Transverse colon (tissue), 4 donors: ENCODE measurements around the gene HNRNPD. TPM values are rescaled to one million over a fixed set of nuclear protein-coding genes. Genes with fewer than 3 reads are reported as not detected.
"Not testable (repeated sequence)": the region's sequence is repeated elsewhere in the genome, so short reads cannot be mapped to it uniquely, and the experiment has no call there.

Source experiments
- DNase-seq: peaks from one replicate; pipeline ENCODE4 v3.0.0-alpha.2; 2019
- H3K27ac ChIP-seq, 4 donors: fragments of 200-600 bp; sonication (generic); 2 replicates each; pipeline ENCODE4 v1.5.1; 2016 to 2018; ENCODE audit warnings: inconsistent platforms in 4 of 4
- H3K27me3 ChIP-seq: fragments of 200-600 bp; sonication (generic); 2 replicates; pipeline ENCODE4 v1.5.1; 2017; ENCODE audit warnings: inconsistent platforms
- H3K36me3 ChIP-seq, 4 donors: fragments of 200-600 bp; sonication (generic); 2 replicates each; pipeline ENCODE4 v1.5.1; 2017 to 2019; ENCODE audit warnings: inconsistent platforms in 4 of 4
- H3K4me1 ChIP-seq, 4 donors: fragments of 200-600 bp; sonication (generic); 2 replicates each; pipeline ENCODE4 v1.5.1; 2017 to 2020; ENCODE audit warnings: inconsistent platforms in 4 of 4
- H3K4me3 ChIP-seq, 4 donors: fragments of 200-600 bp; sonication (generic); 1 replicate in 1 of 4; 2 replicates in 3 of 4; pipeline versions ENCODE4 v1.5.1 to v1.6.1; 2017 to 2019; ENCODE audit warnings: inconsistent platforms in 4 of 4
- H3K9me3 ChIP-seq, 2 donors: fragments of 200-600 bp; sonication (generic); 2 replicates each; pipeline ENCODE4 v1.5.1; 2017 to 2019; ENCODE audit warnings: inconsistent platforms in 2 of 2
- CTCF ChIP-seq, 5 experiments: fragments of 200-600 bp in 3 of 5; fragments of 450-650 bp in 2 of 5; sonication (generic) in 3 of 5; IDR thresholded peaks; 1 replicate in 2 of 5; 2 replicates in 3 of 5; pipeline ENCODE4 v1.5.1; 2016 to 2017; ENCODE audit warnings: antibody characterized with exemption in 5 of 5, inconsistent platforms in 3 of 5, mild to moderate bottlenecking in 2 of 5, moderate library complexity in 1 of 5
- EP300 ChIP-seq: sonication (generic); formaldehyde crosslinking; IDR thresholded peaks from one replicate; pipeline ENCODE4 v1.6.1; 2017; ENCODE audit warnings: antibody characterized with exemption, low read depth
- POLR2A ChIP-seq: fragments of 450-650 bp; IDR thresholded peaks from one replicate; pipeline ENCODE4 v1.6.1; 2016; ENCODE audit warnings: antibody characterized with exemption, mild to moderate bottlenecking, moderate library complexity
- POLR2AphosphoS5 ChIP-seq, 3 donors: sonication (generic); formaldehyde crosslinking; IDR thresholded peaks; one replicate each; pipeline ENCODE4 v1.6.1; 2016; ENCODE audit warnings: antibody characterized with exemption in 3 of 3
- WGBS, 2 donors: methylation state at CpG; one replicate each; pipeline ENCODE4 v1.1.5; 2018; ENCODE audit warnings: low coverage in 1 of 2; 5-methylcytosine and 5-hydroxymethylcytosine counted together
- in situ Hi-C, 4 donors: fragments of 200-750 bp; cut with MboI; loops; one replicate each; pipeline versions ENCODE4 v1.15.0 to v1.15.1; 2017; ENCODE audit warnings: low sequenced_read_pairs in 3 of 4, low pct_ligation_motif_present in 1 of 4, low pct_unique_long_range_greater_than_20kb in 1 of 4
- intact Hi-C: fragments of 100-400 bp; cut with DNase I; formaldehyde crosslinking; loops from one replicate; pipeline ENCODE4 v1.15.1; 2023; ENCODE audit warnings: low total_unique reads
- total RNA-seq, 4 donors: library from RNA; depleted of rRNA; stranded (reverse); fragments of >200 nt; gene quantifications; one replicate each; pipeline ENCODE4 v1.1.0, GENCODE V29; 2016

Gene HNRNPD
- total RNA-seq, 4 donors from 2014 or later: 61.4 to 213 (median 130) TPM

GRCh38 chr4:82352118-82352824 lies 21.5 kb downstream of the HNRNPD start:
- in situ Hi-C loops (no loop called here), intact Hi-C loops (no loop called here)
- Histone ChIP-seq H3K9me3 (no peaks in the 10 kb centered on the region), H3K4me3 (no peak overlapping the region), H3K27me3 (no peaks in the 10 kb centered on the region), H3K36me3 (peaks cover 0 to 40% (median 20%) of the 10 kb centered on the region in 4 donors), H3K27ac (peak overlapping the region in 1 of 4 donors; percentile 19), H3K4me1 (peaks cover 0 to 4% (median 3%) of the 10 kb centered on the region in 4 donors)
- DNase-seq: no peak
- WGBS, 2 donors: 94% methylated on average over 6 of the region's 6 CpGs; no CpG with 5 or more reads in 1 of the 2 donors
- TF ChIP-seq POLR2A (no peak), EP300 (no peak), POLR2AphosphoS5 (IDR thresholded peaks at IDR 0.05) (no peak), CTCF (IDR thresholded peaks at IDR 0.05) (no peak)

- no peaks in the 10 kb centered on the region for H3K4me1 ChIP-seq
- no peak overlapping the region for H3K27ac ChIP-seq
- DNase-seq: no peak
- H3K4me3 ChIP-seq: no peak overlapping the region
- TF ChIP-seq POLR2A (no peak), CTCF (IDR thresholded peaks at IDR 0.05) (no peak), EP300 (no peak), POLR2AphosphoS5 (IDR thresholded peaks at IDR 0.05) (no peak)
- intact Hi-C loops: no loop called here
- no peaks in the 10 kb centered on the region for H3K9me3 ChIP-seq
- peaks cover 0 to under 1% (median 0%) of the 10 kb centered on the region in 4 donors for H3K36me3 ChIP-seq
- H3K27me3 ChIP-seq: no peaks in the 10 kb centered on the region
- in situ Hi-C loops: no loop called here
These were observed 27.7 kb downstream of the HNRNPD start for GRCh38 chr4:82346126-82346525.

GRCh38 chr4:82335043-82335442 lies 38.7 kb downstream of the HNRNPD start:
- no peak for TF ChIP-seq POLR2A
- TF ChIP-seq EP300: no peak
- Histone ChIP-seq H3K9me3 (peaks cover 0 to 6% of the 10 kb centered on the region in 2 donors), H3K4me1 (no peaks in the 10 kb centered on the region), H3K27me3 (no peaks in the 10 kb centered on the region), H3K36me3 (no peaks in the 10 kb centered on the region), H3K4me3 (no peak overlapping the region), H3K27ac (no peak overlapping the region)
- in situ Hi-C loops: no loop called here
- intact Hi-C loops: no loop called here
- DNase-seq: no peak

- DNase-seq, H3K27ac ChIP-seq, H3K36me3 ChIP-seq, in situ Hi-C loops, H3K27me3 ChIP-seq, H3K9me3 ChIP-seq, H3K4me1 ChIP-seq, intact Hi-C loops, H3K4me3 ChIP-seq: not testable (repeated sequence)
- WGBS, 2 donors: 82 to 94% methylated on average over 3 to 9 of the region's 9 CpGs
These were observed 40.1 kb downstream of the HNRNPD start for GRCh38 chr4:82333641-82334040.

- intact Hi-C loops (no loop called here), in situ Hi-C loops (no loop called here)
- Histone ChIP-seq H3K9me3 (peaks cover 0 to 6% of the 10 kb centered on the region in 2 donors), H3K27ac (no peak overlapping the region), H3K27me3 (no peaks in the 10 kb centered on the region), H3K4me1 (no peaks in the 10 kb centered on the region), H3K4me3 (no peak overlapping the region), H3K36me3 (no peaks in the 10 kb centered on the region)
- TF ChIP-seq POLR2A (no peak), POLR2AphosphoS5 (IDR thresholded peaks at IDR 0.05) (no peak), CTCF (IDR thresholded peaks at IDR 0.05) (no peak), EP300 (no peak)
- DNase-seq: no peak
- 89 to 92% methylated on average over 3 to 4 of the region's 4 CpGs for WGBS, 2 donors
These were observed 42.0 kb downstream of the HNRNPD start for GRCh38 chr4:82331814-82332213.
